ENCODE data around the gene CBY2. TPM values are rescaled to one million over a fixed set of nuclear protein-coding genes. Genes with fewer than 3 reads are reported as not detected.

The CBY2 gene
- total and polyA plus RNA-seq, 10 of the 15 experiments (the other 5 are each of a cell fraction or from before 2014, with no cell fraction given) = 0.08 to 0.64 (median 0.23) TPM; not detected in 6

- 0 out of 2 replicates have a peak, but pooled peaks have one; percentile 71 for TF ChIP-seq POLR2AphosphoS5 (IDR thresholded peaks at IDR 0.05; ENCODE audit: low read length)
- peak; percentile 54; the same call in 1 of the 2 replicates for TF ChIP-seq IRF4 (IDR thresholded peaks at IDR 0.05; ENCODE audit: low read depth, low read length)
- TF ChIP-seq SPI1 (IDR thresholded peaks at IDR 0.05; ENCODE audit: borderline replicate concordance, insufficient read depth, low read depth, low read length) = peak; percentile 65
- TF ChIP-seq POLR2AphosphoS2 (IDR thresholded peaks at IDR 0.05; ENCODE audit: low read depth, low read length) = no peak
- no peak for TF ChIP-seq CHD2 (IDR thresholded peaks at IDR 0.05; ENCODE audit: borderline replicate concordance, low read depth, low read length)
- peak; percentile 62 for TF ChIP-seq RUNX3 (IDR thresholded peaks at IDR 0.05; ENCODE audit: low read length)
- no peak for TF ChIP-seq ZNF24 (IDR thresholded peaks at IDR 0.05)
- no peak for TF ChIP-seq PAX5 (IDR thresholded peaks at IDR 0.05; ENCODE audit: borderline replicate concordance, low read depth, low read length)
- no peak for TF ChIP-seq NRF1 (conservative IDR thresholded peaks at IDR 0.05; ENCODE audit: low read depth, low read length)
- TF ChIP-seq HSF1 (IDR thresholded peaks at IDR 0.05; ENCODE audit: low read depth, low read length) = no peak
- TF ChIP-seq NR2F1 (conservative IDR thresholded peaks at IDR 0.05) = peak; percentile 66
- no peak for TF ChIP-seq ZBTB40 (IDR thresholded peaks at IDR 0.05; ENCODE audit: borderline replicate concordance)
- TF ChIP-seq IKZF1 (conservative IDR thresholded peaks at IDR 0.05) = peak; percentile 37
- no peak for TF ChIP-seq SP1 (IDR thresholded peaks at IDR 0.05; ENCODE audit: low read depth, low read length)
- no peak for TF ChIP-seq LARP7 (IDR thresholded peaks at IDR 0.05)
- TF ChIP-seq IRF3 (IDR thresholded peaks at IDR 0.05) = no peak
- no peak for TF ChIP-seq ESRRA (IDR thresholded peaks at IDR 0.05; ENCODE audit: low read length)
- no peak for TF ChIP-seq EZH2 (IDR thresholded peaks at IDR 0.05; ENCODE audit: borderline replicate concordance, control insufficient read depth, low read depth, low read length)
- TF ChIP-seq SMAD1 (IDR thresholded peaks at IDR 0.05; ENCODE audit: low read depth, partially characterized antibody) = peak; percentile 35
- no peak for TF ChIP-seq NFYB (IDR thresholded peaks at IDR 0.05; ENCODE audit: insufficient read depth, low read depth, low read length)
- TF ChIP-seq HDGF (IDR thresholded peaks at IDR 0.05) = no peak
- no peak for TF ChIP-seq TAF1 (IDR thresholded peaks at IDR 0.05; ENCODE audit: borderline replicate concordance, low read depth, low read length)
- no peak for TF ChIP-seq SMC3 (IDR thresholded peaks at IDR 0.05; ENCODE audit: borderline replicate concordance, low read length)
- TF ChIP-seq HDAC6 (IDR thresholded peaks at IDR 0.05; ENCODE audit: unreplicated experiment) = no peak
- no peak for TF ChIP-seq STAT3 (IDR thresholded peaks at IDR 0.05; ENCODE audit: low read depth, low read length)
Observed at GRCh38 chr13:45695198-45695730, 6.9 kb upstream of the CBY2 start (continued).

Data from GM12878 (cell line).